Activated gamma-delta T cell (primary cell): ENCODE data around the gene SLC1A2.

Source experiments
- DNase-seq: peaks from one replicate; lab custom pipeline; 2025; lab: John Stamatoyannopoulos, UW
- total RNA-seq, 2 donors: gene quantifications; one replicate each; lab custom pipeline; 2026; lab: John Stamatoyannopoulos, UW

Gene SLC1A2
- 0.15 to 0.39 reads per million in 2 donors for total RNA-seq

DNA sequence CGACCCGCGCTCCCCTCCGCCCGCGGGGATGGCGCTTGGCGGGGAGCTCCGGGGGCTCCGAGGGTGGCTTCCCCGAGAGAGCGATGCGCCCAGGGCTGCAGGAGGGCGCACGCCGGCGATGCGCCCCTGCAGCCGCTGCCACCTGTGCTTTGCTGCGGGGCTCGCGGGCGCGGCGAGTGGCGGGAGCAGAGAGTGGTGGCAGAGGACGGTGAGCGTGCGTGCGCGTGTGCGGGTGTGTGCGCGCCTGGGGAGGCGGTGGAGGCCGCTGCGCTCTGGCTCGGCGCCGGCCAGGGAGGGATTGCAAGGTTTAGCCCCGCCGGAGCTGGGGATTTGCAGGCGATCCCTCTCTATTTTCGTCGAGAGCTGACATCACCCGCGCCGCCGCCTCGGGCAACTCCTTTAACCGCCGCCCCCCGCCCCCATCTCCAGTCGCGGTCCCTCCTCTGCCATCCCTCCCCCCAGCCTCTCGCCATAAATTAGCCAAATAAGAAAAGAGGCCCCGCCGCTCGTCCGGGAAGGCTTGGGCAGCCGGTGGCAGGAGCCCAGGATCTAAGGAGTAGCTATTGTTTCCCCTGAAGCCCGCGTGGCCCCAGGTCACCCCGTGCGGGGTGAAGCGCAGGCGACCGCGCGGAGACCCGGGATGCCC, at the start of gene SLC1A2:
Gene SLC1A2 (minus strand): TSS at position 375 of the 646 bp plus-strand sequence. CDS start 592 bp downstream, outside the sequence.
- no peak for DNase-seq

DNA sequence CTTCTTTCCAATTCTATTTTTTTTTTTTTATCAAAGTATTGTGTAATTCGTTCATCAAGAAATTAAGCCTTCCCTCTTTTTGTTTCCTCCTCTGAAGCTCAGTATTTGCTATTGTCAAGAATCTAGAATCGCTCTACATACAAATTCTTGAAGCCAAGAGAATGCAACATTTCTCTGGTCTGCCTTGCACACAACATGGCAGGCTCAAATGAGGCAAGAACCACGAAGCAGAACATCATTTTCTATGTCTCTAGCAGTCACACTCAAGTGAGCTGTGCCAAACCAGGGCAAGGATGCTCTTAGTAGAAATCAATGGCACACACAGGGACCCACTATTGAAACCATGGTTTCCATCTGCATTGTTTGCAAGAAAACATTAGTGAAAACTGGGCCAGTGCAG, 46.7 kb upstream of the SLC1A2 start:
- DNase-seq, result no peak

DNA sequence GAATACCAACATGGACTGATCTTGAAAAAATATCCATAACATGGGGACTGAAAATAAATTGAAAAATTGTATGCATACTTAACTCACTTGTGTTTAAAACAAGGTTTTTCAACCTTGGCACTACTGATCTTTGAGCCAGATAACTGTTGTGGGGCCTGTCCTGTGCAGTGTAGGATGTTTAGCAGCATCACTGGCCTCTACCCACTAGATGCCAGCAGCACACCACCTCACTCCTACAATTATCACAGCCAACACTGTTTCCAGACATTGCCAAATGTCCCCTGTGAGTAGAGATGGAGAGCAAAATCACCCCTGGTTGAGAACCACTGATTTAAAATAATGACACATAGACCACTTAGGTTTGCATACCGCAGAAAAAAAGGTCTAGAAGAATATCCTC, 45.0 kb upstream of the SLC1A2 start:
- no peak for DNase-seq

DNA sequence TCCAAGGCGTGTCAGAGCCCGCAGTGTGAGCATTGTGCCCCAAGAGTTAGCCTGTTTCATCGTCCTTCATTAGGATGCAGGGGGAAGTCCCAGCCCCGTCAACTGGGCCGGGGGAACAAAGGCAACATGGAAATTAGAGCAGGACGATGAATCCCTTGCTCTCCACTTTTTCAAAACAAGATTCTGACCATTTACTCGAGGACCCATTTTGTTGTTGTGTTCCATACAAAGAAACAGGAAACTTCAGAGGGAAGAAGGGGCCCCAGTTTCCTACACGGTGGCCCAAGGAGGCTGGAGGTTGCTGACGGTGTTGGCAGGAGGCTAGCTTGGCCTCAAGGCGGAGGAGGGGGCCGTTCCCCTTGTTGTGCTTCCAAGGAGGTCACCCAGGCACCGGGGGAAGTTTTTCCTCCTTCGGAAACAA, 44.0 kb upstream of the SLC1A2 start:
- no peak for DNase-seq

DNA sequence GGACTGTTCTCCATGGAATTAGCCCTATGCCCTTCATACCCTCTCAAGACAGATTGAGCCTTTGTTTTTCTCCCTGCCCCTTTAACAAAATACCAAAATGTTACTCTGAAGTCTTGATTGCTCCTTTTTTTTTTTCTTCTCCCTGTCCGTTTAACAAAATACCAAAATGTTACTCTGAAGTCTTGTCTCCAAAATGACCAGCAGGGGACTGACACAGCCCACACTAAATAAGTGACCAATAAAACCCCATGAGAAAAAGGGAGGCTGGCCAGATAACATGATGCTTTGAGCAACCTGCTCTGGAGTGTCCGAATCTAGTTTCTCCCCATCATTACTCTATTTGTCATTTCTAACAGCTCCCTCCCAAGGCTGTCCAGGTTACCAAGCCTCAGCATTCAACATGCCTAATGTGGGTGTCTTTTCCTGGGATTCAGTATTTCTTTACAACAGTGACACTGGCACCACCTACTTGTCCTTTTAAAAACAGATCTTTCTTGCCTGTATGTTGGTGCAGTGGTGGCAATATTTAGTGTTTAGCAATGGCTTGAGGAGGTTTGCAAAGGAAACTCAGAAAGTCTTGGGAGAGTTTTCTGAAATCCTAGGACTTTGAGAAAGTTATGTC, 42.7 kb upstream of the SLC1A2 start:
- DNase-seq, result no peak

DNA sequence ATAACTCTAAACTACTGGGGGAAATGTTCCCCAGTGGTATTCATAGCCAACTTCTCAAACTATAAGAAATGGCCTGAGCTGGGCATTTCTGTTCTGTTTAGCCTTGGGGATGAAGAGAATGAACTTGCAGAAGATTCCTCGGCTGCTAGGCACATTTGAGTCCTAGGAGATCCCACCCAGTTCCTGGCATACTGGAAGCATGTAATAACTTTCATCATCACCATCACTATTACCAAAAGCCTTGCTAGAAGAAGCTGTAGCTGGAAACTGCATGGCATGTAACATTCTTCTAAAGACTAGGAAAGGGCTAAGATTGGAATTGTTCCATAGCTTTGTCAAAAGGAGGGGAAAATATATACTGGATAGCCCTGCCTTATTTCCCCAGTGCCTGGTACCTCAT, 40.1 kb upstream of the SLC1A2 start:
- no peak for DNase-seq

DNA sequence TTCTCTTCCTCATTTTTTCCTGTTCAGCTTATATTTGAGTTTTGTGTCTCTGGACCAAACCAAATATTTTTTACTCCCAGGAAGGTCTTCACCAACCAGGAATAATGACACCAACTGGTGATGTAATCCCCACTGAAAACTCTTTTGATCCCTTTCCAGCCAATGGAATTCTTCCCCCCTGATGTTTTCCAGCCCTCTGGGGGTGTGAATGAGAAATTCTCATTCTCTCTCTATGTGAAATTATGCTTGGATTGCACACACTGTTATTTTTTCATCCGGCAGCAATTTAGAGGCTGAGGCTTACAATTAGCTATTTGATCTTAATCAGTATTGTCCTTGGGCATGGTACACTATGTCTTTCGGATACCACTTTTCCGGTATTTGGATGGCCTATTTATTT, 39.5 kb upstream of the SLC1A2 start:
- no peak for DNase-seq

DNA sequence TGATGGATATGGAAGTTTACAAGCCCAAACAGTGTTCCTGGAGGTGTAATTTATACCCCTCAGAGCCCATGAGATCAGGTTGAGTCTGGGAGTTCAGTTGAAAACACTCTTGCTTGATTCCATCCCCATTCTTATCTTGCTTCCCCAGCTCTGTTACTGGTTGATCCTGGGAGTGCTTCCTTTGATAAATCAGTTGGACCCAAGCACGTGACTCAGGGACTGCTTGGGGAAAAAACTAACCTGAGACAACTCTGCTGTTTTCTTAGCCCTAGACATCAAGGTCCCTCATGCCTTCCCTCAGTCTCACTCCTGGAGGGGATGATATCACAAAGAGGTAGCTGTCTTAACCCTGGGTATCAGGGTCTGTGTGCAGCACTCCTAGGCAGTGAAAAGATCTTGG, 35.0 kb upstream of the SLC1A2 start:
- DNase-seq, result no peak

DNA sequence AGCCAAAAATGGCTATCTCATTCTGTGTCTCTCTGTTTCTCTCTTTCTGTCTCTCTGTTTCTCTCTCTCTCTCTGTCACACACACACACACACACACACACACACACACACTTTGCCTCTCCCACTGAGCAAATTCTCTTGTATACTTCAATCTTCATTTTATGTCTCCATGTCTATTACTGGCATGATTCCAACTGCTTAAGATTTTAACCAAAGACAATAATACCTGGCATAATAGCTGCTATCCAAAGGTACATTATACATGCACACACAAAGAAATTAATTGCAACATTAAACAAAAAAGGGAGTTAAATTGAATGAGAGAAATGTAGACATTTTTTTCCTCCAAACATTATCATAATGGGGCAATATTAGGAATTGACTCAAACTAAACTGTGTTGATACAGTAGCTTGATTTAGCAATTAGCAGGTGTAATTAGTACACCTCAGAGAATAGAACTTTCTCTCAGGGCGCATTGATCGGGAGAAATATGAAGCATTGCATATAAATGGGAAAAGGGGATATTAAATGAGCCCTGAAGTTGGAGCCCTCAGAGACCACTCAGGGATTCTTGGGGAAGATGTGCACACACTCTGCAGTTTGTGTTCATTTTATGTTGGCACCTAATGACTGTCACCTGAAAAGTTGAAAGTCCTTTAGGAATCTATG, 17.4 kb upstream of the SLC1A2 start:
- DNase-seq, result no peak

DNA sequence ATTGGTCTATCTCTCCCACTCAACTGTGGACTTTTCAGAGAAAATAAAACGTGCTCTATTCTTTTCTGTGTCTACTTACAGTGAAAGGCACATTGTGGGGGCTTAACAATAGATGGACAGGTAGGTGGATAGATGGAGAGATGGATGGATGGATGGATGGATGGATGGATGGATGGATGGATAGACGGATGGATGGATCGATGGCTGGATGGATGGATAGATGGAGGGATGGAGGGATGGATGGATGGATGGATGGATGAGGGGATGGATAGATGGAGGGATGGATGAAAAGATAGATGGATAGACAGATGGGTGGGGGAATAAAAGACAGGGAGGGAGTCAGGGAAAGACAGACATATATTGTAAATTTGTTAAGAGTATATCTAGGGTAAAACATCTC, 14.2 kb upstream of the SLC1A2 start:
- no peak for DNase-seq

DNA sequence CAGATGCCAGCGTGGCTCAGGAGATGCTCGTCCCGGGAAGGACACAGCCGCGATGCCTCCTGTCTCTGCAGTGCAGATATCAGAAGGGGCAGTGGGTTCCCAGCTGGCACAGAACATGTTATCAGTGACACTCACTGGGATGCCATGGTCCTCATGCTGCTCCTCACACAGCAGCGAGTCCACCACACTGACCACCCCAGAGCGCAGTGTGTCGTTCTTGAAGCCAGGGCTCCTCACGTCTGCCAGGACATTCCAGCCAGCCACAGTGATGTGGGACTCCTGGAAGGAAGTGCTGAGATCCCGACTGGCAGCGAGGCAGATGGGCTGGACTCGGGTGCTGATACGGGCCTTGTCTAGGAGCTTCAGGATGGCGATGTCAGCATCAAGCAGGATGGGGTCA, 13.1 kb upstream of the SLC1A2 start:
- DNase-seq, result no peak

DNA sequence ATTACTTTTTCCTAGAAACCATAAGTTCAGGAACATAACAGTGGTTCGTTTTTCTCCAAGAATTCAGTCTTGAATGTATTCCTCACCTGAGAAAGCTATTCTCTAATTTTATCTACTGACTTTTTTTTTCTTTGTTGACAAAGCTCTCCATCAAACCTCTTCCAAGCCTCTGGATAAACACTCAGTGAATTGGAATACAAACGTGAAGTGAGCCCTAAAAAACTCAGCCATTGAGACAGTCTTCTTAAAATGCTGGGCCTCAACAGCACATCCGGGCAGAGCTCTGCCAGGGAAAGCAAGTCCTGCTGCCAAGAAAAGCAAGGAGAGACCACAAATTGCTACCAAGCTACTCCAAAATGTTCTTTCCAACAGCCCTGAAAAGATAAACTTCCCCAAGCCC, 7.7 kb upstream of the SLC1A2 start:
- no peak for DNase-seq

DNA sequence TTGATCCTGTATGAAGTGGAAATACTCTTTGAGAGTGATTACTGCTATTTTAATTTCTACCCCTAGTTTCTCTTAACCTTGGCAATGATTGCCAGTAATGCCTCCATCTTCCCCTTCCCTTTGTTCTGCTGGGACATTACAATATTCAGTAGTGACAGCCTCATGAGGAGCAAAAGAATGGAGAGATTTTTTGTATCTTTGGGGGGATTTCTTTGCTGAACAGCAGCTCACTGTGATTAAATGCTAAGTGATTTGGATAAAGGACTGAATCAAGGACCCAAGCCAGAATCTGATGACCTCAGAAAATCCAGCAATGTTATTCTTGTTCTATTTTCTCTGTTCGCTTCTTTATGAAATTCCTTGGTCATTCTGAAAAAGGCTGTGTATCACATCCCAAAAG, 7.0 kb upstream of the SLC1A2 start:
- no peak for DNase-seq

DNA sequence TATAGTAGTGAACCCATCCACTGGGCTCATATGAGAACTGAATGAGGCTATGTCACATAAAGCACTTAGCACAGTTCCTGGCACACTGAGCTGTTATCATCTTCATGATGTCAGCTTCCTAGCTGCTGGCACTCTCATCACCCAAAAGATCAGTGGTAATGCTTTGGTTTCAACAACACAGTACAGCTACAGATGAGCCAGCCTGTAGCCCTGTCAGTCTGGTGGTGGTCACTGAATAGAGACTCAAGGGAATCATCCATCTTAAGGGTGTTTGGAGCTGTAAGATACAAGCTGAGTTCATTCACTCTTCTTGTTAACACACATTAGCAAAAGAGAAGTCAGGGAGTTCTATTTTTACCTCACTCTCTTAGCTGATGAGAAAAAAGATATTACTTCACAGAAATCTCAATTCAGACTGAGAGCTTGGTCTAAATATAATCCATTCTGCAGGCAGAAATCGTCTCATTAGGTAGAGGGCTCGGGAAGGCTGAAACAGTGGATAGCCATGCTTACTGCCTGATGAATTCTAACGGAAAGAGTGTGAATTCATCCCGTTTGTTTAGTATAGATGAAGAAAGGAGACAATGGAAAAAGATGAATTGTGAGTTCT, 6.3 kb upstream of the SLC1A2 start:
- DNase-seq, result no peak

DNA sequence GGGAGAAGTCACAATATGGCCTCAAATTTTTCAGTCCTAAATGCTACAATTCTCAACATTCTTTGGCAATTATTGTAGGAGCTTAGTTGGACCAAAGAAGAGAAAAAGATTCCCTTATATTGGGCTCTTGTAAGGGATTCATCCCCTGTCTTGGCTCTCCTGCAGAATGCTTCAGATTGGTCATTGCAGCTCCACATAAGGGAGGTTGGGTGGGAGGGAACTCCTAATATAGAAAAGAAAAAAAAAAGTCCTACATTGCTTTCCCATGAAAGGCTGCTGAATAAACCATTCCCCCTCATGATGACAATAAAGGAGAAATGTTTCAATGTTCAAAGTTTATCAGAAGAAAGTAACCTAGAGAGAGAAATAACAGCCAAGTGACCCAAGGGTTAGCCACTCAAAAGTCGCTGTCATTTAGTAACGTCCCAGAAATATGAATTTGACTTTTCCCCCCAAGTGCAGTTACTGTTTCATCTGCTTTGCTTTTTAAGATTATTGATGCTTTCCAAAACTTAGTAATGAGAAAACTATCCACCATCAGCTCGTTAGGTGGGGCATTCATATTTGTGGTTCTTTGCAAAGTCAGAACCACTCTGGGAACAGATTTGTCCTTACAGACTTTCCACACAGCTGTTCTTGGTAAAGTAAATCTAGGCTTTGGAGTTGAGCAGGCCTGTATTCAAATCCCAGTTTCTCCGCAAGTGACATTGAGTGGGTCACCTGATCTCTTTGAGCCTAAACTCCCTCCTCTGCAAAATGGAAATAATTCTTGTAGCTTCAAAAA, 5.0 kb upstream of the SLC1A2 start:
- DNase-seq, result no peak

DNA sequence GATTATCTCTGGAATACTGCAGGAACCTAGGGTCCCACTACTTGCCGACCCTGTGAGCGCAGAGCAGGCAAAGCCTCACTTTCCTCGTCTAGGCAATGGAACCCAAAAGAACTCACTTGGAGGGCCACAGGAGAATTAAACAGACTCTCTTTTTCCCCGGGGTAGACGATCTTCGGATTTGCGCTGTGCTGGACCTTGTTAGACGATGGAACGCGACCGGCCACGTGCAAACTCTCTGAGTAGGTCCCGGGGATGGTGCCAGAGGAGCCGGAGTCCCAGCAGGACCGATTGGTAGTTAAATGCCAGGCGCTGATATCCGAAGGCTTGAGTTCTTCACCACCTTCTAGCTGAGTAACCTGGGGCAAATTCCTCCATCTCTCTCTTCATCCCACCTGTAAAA, 1.0 kb upstream of the SLC1A2 start:
- no peak for DNase-seq

DNA sequence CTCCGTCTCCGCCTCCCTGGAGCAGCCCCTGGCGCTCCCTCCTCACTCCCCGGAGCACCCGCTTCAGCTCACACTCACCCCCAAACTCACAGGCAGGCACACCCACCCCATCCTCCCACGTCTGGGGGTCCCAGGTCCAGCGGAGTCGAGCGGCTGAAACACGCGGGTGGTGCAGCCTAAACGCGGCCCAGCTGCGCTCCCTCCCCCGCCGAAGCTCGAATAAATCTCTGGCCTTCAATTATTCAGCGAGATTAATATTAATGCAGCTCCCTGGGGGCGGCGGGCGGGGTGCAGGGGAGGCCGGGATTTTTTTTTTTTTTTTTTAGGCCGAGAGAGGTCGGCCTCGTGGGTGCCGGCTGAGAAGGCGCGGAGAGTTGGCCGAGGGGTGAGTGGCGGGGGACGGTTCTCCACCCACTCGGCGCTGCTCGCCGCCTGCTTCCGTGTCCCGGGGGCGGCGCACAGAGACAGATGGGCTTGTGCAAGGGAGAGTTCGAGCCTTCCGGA, 524 bp upstream of the SLC1A2 start:
- no peak for DNase-seq

DNA sequence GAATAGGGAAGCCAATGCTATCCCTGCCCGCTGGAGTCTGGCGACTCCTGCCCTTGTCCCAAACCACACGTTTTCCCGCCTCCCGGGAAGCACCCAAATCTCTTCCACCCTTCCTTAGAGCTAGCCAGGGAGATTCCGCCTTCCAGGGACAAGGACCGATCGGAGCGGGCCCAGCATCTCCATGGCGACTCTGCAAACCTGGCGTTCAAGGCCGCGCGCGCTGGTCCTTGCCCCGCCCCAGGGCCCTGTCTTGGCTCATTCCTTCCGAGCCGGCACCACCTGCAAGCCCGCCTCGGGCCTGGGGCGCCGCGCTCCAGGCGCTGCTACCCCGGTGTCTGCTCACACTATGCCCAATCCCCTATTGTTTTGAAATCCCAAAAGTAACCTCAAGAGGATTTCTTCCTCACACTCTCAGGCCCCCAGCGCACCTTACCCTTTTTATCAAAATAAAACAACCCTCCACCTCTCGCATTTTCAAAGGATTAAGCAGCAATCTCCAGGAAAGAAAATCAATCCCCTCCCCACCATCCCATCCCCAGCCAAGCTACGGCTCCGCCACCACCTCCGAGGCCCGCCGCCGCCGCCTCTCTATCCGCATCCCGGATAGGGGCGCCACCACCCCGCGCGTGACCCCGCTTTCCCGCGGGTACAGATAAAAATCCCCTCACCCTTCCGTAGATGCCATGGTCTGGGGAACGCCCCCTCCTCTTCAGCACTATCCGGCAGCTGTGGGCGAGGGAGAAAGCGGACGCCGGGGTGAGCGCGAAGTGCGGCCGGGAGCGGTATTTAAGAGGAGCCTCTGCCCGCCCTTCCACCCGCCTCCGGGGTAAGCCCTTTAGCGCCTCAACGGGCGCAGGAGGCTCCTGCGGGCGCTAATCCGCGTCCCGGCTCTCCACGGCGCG, 825 bp downstream of the SLC1A2 start:
- DNase-seq, result no peak

DNA sequence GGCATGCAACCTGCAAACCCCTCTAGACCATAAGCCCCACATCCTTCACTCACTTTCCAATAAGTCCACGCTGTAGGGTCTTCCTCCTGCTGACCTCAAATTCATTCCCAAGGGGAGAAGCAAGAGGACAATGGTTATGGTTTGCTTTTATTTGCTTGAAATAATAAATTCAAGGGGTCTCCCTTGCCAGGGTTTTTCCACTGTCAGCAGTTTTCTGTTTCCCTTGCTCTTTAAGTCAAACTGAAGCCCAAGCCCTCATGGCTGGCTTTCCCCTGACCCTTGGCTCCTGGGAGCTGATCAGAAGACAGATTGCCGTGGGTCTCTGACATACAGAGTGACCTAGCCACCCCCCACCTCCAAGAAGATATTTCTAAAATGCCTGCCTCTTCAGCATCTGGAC, 3.9 kb downstream of the SLC1A2 start:
- DNase-seq, result no peak

DNA sequence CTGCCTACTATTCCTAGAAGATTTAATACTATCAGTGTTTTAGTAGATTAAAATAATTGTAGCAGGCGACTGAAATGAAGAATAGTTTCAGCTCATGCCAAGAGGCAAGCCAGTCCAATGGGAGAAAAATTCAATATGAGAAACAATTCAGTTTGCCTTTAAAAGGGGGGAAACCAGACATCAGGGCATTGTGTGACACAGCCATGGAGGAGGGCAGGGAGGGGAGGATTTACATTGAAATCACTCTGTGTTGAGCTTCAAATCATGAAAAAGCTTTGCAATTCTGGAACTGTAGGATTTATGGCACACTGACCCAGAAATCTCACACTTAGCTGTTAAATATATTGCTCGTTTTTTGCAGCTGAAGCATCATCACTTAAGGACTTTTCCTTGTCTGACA, 4.6 kb downstream of the SLC1A2 start:
- no peak for DNase-seq

DNA sequence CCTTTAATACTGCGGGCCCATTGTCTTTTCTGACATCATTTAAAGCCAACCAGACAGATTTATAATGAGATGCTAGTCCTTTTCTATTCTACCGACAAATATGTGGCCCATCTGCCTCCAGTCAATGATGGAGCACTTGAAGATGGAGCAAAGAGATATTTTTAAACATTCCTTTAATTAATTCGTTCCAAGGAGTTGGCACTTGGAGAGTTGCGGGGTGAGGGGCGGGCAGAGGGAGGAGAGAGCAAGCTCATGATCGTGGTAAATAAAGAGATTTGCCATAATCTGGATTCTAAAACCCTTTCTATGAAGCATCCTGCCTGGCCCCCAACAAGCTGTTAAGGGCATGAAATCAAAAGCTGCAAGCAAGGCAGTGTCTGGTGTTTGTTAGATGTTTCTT, 5.0 kb downstream of the SLC1A2 start:
- DNase-seq, result no peak
